Esophagus muscularis mucosa (tissue), 3 donors: ENCODE results near the gene EDC4.

Experiments used
- POLR2A ChIP-seq: fragments of 450-650 bp; IDR thresholded peaks from one replicate; pipeline ENCODE4 v1.6.1; 2017; ENCODE audit warnings: antibody characterized with exemption, moderate library complexity, mild to moderate bottlenecking, low read depth
- POLR2AphosphoS5 ChIP-seq, 2 donors: sonication (generic); formaldehyde crosslinking; IDR thresholded peaks; one replicate each; pipeline ENCODE4 v1.6.1; 2017; ENCODE audit warnings: antibody characterized with exemption in 2 of 2
- TF ChIP-seq, protein P1 (sequence below), 3 experiments: fragments of 200-600 bp in 2 of 3; fragments of 450-650 bp in 1 of 3; sonication (generic) in 2 of 3; IDR thresholded peaks; one replicate each; pipeline ENCODE4 v1.5.1; 2017 to 2019; ENCODE audit warnings: antibody characterized with exemption in 3 of 3, mild to moderate bottlenecking in 2 of 3, moderate library complexity in 1 of 3

DNA sequence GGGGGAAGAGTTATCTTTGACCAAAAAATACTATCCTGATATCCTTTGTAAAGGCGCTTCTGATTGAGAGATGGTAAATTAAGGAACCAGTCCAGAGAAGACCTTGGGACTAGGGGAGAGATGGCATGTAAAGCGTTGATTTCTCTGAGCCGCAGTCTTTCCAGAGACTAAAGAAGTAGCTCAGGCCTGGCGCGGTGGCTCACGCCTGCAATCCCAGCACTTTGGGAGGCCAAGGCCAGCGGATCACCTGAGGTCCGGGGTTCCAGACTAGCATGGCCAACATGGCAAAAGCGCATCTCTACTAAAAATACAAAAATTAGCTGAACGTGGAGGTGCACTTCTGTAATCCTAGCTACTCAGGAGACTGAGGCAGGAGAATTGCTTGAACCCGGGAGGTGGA, 24.7 kb upstream of the EDC4 start:
- TF ChIP-seq, protein P1, sequence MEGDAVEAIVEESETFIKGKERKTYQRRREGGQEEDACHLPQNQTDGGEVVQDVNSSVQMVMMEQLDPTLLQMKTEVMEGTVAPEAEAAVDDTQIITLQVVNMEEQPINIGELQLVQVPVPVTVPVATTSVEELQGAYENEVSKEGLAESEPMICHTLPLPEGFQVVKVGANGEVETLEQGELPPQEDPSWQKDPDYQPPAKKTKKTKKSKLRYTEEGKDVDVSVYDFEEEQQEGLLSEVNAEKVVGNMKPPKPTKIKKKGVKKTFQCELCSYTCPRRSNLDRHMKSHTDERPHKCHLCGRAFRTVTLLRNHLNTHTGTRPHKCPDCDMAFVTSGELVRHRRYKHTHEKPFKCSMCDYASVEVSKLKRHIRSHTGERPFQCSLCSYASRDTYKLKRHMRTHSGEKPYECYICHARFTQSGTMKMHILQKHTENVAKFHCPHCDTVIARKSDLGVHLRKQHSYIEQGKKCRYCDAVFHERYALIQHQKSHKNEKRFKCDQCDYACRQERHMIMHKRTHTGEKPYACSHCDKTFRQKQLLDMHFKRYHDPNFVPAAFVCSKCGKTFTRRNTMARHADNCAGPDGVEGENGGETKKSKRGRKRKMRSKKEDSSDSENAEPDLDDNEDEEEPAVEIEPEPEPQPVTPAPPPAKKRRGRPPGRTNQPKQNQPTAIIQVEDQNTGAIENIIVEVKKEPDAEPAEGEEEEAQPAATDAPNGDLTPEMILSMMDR (IDR thresholded peaks at IDR 0.05): no peak
- no peak for TF ChIP-seq POLR2AphosphoS5 (IDR thresholded peaks at IDR 0.05)
- no peak for TF ChIP-seq POLR2A
